Astrocyte of the cerebellum (primary cell): Measurements from ENCODE around the gene SLC12A1.
A peak's percentile ranks its signal among the peaks of the same experiment; 100 is the strongest.

Experiments
- DNase-seq: peaks from one replicate; pipeline ENCODE4 v3.0.0-alpha.2; 2011; ENCODE audit warnings: low read depth
- H3K4me3 ChIP-seq: 2 replicates; pipeline ENCODE4 v1.5.1; 2011; ENCODE audit warnings: mild to moderate bottlenecking, low read depth, low read length, moderate library complexity
- in situ Hi-C: cut with HindIII; loops from 2 replicates; pipeline ENCODE4 v1.10.0; 2017; ENCODE audit warnings: low sequenced_read_pairs
- TF ChIP-seq, protein P1 (sequence below): IDR thresholded peaks from 2 replicates; pipeline ENCODE4 v1.5.1; 2012; ENCODE audit warnings: low read length, low read depth, moderate library complexity, mild to moderate bottlenecking; ENCODE audit errors: missing control alignments

SLC12A1 gene

DNA sequence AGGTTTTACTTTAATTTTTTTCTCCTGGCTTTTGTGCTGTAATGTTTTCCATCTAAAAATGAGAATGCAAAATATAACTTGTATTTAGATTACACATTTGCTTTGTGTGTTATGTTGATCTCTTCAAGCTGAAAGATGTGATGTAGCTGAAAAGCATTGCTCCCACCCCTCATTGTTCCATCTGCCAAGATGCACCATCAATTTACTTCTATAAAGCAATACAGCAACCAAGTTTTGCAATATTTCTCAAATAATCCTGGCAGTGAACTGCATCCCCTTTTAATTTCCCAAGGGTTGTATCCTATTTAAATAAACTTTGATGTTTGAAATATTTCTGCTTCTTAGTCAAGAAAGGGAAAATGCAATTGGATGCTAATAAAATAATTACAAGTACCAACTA is 72.6 kb downstream of the SLC12A1 start:
- no peak for DNase-seq
- no peak overlapping the region for H3K4me3 ChIP-seq
- TF ChIP-seq, protein P1, sequence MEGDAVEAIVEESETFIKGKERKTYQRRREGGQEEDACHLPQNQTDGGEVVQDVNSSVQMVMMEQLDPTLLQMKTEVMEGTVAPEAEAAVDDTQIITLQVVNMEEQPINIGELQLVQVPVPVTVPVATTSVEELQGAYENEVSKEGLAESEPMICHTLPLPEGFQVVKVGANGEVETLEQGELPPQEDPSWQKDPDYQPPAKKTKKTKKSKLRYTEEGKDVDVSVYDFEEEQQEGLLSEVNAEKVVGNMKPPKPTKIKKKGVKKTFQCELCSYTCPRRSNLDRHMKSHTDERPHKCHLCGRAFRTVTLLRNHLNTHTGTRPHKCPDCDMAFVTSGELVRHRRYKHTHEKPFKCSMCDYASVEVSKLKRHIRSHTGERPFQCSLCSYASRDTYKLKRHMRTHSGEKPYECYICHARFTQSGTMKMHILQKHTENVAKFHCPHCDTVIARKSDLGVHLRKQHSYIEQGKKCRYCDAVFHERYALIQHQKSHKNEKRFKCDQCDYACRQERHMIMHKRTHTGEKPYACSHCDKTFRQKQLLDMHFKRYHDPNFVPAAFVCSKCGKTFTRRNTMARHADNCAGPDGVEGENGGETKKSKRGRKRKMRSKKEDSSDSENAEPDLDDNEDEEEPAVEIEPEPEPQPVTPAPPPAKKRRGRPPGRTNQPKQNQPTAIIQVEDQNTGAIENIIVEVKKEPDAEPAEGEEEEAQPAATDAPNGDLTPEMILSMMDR, result no peak
- in situ Hi-C loops, result loop anchor here (25.0 kb wide), 2 partner anchors 566 to 1091 kb away; partner anchors contain the start of gene SEMA6D

DNA sequence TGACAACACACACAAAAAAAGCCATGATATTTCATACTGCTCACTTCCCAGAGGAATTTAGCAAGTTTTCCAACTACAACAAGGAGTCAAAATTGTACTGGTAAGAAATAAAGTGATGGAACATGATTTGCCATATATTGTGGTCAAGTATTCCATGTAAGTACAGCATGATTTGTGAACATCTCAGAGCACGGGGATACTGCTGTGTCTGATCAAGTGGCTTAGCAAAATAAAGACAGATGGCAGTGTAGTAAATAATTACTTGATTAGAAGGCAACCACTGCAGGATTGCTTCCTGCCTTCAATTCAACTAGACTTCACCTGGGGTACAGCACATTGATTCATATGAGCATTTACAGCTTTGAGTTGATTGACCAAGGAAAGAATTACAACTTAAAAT is 73.5 kb downstream of the SLC12A1 start:
- in situ Hi-C loops, result loop anchor here (25.0 kb wide), 2 partner anchors 567 to 1092 kb away; partner anchors contain the start of gene SEMA6D
- TF ChIP-seq, protein P1, result no peak
- no peak for DNase-seq
- no peak overlapping the region for H3K4me3 ChIP-seq

DNA sequence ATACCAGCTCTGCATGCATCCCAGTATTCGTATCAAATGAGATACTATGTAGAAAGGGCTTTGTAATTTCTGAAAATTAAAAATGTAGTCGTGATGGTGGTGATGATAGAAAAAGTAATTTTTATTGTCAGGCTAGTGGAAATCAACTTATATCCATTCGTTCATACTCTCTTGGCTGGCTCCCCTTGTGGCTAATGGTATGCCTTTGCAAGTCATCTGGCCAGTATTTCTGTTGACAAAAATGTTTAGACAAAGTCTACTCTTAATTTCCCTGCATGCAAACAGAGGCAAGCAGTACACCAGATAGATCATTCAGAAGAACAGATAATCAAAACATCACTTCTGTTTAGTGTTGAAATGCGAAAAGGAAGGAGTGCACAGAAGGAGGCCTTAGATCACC is 75.6 kb downstream of the SLC12A1 start:
- TF ChIP-seq, protein P1, result peak; percentile 30
- no peak overlapping the region for H3K4me3 ChIP-seq
- no peak for DNase-seq
- in situ Hi-C loops, result loop anchor here (25.0 kb wide), 2 partner anchors 569 to 1094 kb away; partner anchors contain the start of gene SEMA6D

GRCh38 chr15:48282216-48282615 is 76.1 kb downstream of the SLC12A1 start:
- TF ChIP-seq, protein P1, result no peak
- H3K4me3 ChIP-seq, result no peak overlapping the region
- peak; percentile 29 for DNase-seq
- in situ Hi-C loops, result loop anchor here (25.0 kb wide), 2 partner anchors 570 to 1095 kb away; partner anchors contain the start of gene SEMA6D

GRCh38 chr15:48283396-48284145 is 77.5 kb downstream of the SLC12A1 start:
- in situ Hi-C loops, result loop anchor here (25.0 kb wide), 2 partner anchors 571 to 1096 kb away; partner anchors contain the start of gene SEMA6D
- TF ChIP-seq, protein P1, result no peak
- no peak overlapping the region for H3K4me3 ChIP-seq
- no peak for DNase-seq

DNA sequence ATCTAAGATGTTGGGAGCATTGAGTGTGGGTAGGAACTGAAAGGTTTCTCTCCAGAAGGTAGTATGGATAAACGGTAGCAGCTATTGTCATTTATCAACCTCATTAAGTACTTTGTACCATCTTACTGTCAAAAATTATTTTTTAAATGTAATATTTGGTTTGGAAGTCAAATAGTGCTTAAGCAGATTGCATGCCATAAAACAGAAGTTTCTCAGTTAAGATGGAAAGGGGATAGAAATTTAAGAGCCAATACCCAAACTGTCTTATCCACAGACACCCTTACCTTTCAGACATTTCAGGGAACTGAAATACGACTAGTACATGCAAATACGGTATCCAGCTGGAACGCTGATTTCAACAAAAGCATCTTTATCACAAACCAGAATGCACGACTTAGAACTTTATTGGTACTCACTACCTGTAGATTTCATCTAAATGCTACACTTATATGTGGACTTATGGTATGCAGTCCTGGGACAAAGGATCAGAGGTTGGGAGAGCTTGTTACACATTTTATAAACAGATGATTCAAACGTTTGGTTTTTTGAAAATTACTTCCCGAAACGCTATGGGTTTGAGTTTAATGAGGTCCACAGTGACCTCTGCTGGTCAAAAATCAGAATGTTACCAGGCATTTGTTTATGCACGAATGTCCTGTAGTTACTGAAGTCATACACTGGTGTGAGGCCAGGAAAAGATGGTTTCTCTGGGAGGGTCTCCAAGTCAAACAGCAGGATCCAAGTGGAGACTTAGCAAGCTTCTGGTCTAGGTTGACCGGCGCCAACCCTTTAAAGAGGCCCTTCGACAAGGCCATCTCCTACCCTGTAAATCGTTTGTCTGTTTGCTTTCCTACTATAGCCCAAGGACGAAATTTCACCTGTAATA is 79.5 kb downstream of the SLC12A1 start:
- peak; percentile 97 for DNase-seq
- in situ Hi-C loops, result loop anchor here (25.0 kb wide), 2 partner anchors 573 to 1098 kb away; partner anchors contain the start of gene SEMA6D
- TF ChIP-seq, protein P1, result peak; percentile 62
- H3K4me3 ChIP-seq, result no peak overlapping the region
